NB4 (cell line): Measurements from ENCODE around the gene LMO4.

ENCODE experiments used
- CTCF ChIP-seq: IDR thresholded peaks from one replicate; pipeline ENCODE4 v1.5.1; 2012; ENCODE audit warnings: low read depth, low read length
- MAX ChIP-seq: IDR thresholded peaks from 2 replicates; pipeline ENCODE4 v1.6.1; 2011; ENCODE audit warnings: low read depth, low read length
- MYC ChIP-seq: IDR thresholded peaks from 2 replicates; pipeline ENCODE4 v1.6.1; 2011; ENCODE audit warnings: low read depth, low read length
- POLR2A ChIP-seq: IDR thresholded peaks from 2 replicates; pipeline ENCODE4 v1.6.1; 2011; ENCODE audit warnings: mild to moderate bottlenecking; ENCODE audit not compliant: insufficient read length; ENCODE audit errors: extremely low read depth

DNA sequence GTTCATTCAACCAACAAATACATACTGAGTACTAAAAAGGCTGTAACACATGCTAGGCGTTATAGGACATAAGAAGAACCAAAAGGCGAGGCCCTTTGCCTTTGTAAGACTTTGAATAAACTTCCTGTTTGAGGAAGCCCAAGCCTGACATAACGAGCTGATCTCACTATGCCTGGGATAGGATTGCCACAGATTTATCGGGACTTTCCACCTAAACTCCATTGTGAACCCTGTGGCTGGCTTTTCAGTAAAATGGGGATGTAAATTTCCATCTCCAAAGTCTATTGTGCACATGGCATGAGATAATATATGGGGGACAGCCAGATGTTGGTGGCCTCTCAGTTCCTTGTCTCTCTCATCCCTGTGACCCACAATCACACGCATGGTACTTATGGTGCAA is 41.9 kb downstream of the LMO4 start:
- TF ChIP-seq MAX (no peak), CTCF (no peak), MYC (no peak), POLR2A (no peak)
